GM12891 (cell line): ENCODE measurements around the gene SSH2.

Source experiments
- POLR2AphosphoS5 ChIP-seq: IDR thresholded peaks from 2 replicates; pipeline ENCODE4 v1.6.1; 2011; ENCODE audit warnings: low read depth, low read length, control low read depth
- TAF1 ChIP-seq: IDR thresholded peaks from 2 replicates; pipeline ENCODE4 v1.6.1; 2011; ENCODE audit warnings: low read depth, low read length, control low read depth

DNA sequence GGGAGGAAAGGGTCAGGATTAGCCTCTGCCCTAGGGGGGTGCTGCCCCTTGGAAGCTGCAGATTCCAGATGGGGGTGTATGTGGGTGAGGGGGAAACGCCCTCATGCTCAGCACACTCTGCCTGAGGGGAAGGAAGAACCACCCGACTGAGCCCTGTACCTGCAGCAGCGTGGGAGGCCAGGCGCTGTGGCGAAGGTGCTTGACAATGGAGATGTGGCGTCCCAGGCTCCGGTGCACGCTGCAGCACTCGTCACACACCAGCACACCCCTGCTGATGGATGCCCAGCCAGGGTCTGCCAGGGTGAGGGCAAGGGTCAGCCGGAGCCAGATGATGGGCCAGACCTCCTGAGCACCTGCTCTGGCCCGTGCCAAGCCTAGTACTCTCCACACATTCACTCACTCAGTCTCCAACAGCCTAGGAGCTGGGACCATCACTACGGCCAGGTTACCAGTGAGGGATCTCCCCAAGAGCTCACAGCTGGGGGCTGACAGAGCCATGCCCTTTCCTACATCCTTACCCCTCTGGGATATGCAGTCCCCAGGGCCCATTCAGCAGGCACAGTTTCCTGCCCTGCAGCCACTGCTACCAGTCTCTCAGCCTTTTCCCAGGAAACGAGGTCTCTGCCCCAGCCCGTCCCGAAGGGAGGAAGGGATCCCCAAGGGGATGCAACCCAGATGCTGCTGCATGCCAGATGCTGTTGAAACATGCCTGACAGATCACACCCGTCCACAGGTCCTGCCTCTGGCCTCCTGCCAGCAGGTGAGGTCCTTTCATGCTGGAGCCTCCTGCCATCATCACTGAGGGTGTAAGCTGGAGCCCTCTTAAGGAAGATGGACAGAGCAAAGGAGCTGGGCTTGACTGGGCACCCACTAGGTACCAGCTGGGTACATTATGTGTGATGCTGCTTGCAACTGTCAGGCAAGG is 346.4 kb downstream of the SSH2 start:
- TF ChIP-seq POLR2AphosphoS5, result no peak
- no peak for TF ChIP-seq TAF1
